ENCODE results near the gene CNTN4. TPM values are rescaled to one million over a fixed set of nuclear protein-coding genes. Genes with fewer than 3 reads are reported as not detected.

Gene CNTN4
- total RNA-seq, 1 experiment from 2014 or later = not detected

DNA sequence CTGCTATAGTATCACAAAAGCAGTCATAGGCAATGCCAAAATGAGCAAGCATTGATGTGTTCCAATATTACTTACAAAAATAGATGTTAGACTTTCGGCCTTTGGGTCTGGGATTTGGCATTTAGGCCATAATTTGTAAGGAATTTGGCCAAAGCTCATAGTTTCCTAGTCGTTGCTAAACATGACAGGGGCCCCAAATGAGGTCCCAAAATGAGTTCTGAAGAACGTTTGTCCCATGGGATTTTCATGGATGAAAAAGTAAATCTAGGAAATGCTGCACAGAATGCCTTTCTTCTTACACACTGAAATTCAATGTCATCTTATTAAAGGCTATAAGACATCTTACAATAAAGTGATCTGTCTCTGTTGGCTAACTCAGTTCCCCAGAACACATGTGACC, 456.0 kb downstream of the CNTN4 start:
- peaks cover 10% of the 10 kb centered on the region for H3K27me3 Mint-ChIP-seq (ENCODE audit: low read depth)
- peaks cover 76% of the 10 kb centered on the region for H3K36me3 Mint-ChIP-seq
- no peak overlapping the region for H3K4me3 Mint-ChIP-seq
- DNase-seq (ENCODE audit: low spot score) (no peak), ATAC-seq (no peak)
- no peaks in the 10 kb centered on the region for H3K4me1 Mint-ChIP-seq
- CTCF ChIA-PET = no interaction called here
- H3K27ac Mint-ChIP-seq = no peak overlapping the region
- peaks cover 83% of the 10 kb centered on the region for H3K9me3 Mint-ChIP-seq
- POLR2A ChIA-PET = no interaction called here
- TF ChIP-seq NR2C2 (CRISPR knock-in tag; IDR thresholded peaks at IDR 0.05) (no peak), ELF4 (CRISPR knock-in tag; IDR thresholded peaks at IDR 0.05; ENCODE audit: low read depth) (no peak), ZNF232 (CRISPR knock-in tag; IDR thresholded peaks at IDR 0.05) (no peak), JUN (CRISPR knock-in tag; IDR thresholded peaks at IDR 0.05) (no peak), TEAD1 (CRISPR knock-in tag; IDR thresholded peaks at IDR 0.05) (no peak), SMAD3 (CRISPR knock-in tag; IDR thresholded peaks at IDR 0.05; ENCODE audit: borderline replicate concordance) (no peak), FOXJ3 (CRISPR knock-in tag; IDR thresholded peaks at IDR 0.05; ENCODE audit: borderline replicate concordance) (no peak), ZNF423 (CRISPR knock-in tag; IDR thresholded peaks at IDR 0.05) (no peak), ZNF138 (CRISPR knock-in tag; conservative IDR thresholded peaks at IDR 0.05) (no peak), NR1H2 (CRISPR knock-in tag; IDR thresholded peaks at IDR 0.05) (no peak)
- TF ChIP-seq, protein P1, sequence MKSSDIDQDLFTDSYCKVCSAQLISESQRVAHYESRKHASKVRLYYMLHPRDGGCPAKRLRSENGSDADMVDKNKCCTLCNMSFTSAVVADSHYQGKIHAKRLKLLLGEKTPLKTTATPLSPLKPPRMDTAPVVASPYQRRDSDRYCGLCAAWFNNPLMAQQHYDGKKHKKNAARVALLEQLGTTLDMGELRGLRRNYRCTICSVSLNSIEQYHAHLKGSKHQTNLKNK (CRISPR knock-in tag; IDR thresholded peaks at IDR 0.05) = no peak
- TF ChIP-seq, protein P2, sequence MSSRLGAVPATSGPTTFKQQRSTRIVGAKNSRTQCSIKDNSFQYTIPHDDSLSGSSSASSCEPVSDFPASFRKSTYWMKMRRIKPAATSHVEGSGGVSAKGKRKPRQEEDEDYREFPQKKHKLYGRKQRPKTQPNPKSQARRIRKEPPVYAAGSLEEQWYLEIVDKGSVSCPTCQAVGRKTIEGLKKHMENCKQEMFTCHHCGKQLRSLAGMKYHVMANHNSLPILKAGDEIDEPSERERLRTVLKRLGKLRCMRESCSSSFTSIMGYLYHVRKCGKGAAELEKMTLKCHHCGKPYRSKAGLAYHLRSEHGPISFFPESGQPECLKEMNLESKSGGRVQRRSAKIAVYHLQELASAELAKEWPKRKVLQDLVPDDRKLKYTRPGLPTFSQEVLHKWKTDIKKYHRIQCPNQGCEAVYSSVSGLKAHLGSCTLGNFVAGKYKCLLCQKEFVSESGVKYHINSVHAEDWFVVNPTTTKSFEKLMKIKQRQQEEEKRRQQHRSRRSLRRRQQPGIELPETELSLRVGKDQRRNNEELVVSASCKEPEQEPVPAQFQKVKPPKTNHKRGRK (CRISPR knock-in tag; IDR thresholded peaks at IDR 0.05; ENCODE audit: borderline replicate concordance) = no peak

DNA sequence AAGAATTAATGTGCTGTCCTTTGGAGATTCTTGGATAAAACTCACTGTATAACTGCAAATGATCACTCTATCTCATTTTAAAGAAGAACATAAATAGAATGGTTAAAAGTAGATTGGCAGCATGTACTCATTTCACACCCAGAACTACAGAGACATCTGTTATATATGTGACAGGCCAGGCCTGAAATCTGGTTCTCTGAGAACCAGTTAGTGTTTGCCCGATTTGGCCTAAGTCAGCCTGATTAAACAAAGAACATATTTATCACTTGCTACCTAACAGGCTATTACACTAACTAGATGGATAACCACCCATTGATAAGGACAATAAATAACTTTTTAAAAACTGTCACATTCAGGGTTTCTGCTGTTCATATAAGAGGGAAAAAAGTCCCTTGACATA, 460.1 kb downstream of the CNTN4 start:
- DNase-seq (ENCODE audit: low spot score) (no peak), ATAC-seq (no peak)
- TF ChIP-seq ATF1 (CRISPR knock-in tag; IDR thresholded peaks at IDR 0.05) (no peak), JAZF1 (CRISPR knock-in tag; IDR thresholded peaks at IDR 0.05) (no peak), TP53 (CRISPR knock-in tag; IDR thresholded peaks at IDR 0.05) (no peak), MYBL2 (CRISPR knock-in tag; IDR thresholded peaks at IDR 0.05) (no peak), PRRX2 (CRISPR knock-in tag; IDR thresholded peaks at IDR 0.05) (no peak), ZNF263 (CRISPR knock-in tag; IDR thresholded peaks at IDR 0.05; ENCODE audit: low read depth) (no peak), ETV6 (CRISPR knock-in tag; IDR thresholded peaks at IDR 0.05) (no peak), ZNF121 (CRISPR knock-in tag; IDR thresholded peaks at IDR 0.05) (no peak), ESRRA (CRISPR knock-in tag; IDR thresholded peaks at IDR 0.05; ENCODE audit: borderline replicate concordance) (no peak), ZBTB21 (CRISPR knock-in tag; IDR thresholded peaks at IDR 0.05; ENCODE audit: borderline replicate concordance) (no peak), NFYB (CRISPR knock-in tag; conservative IDR thresholded peaks at IDR 0.05; ENCODE audit: low read depth) (no peak), CREM (CRISPR knock-in tag; IDR thresholded peaks at IDR 0.05) (no peak)
- TF ChIP-seq, protein P3, sequence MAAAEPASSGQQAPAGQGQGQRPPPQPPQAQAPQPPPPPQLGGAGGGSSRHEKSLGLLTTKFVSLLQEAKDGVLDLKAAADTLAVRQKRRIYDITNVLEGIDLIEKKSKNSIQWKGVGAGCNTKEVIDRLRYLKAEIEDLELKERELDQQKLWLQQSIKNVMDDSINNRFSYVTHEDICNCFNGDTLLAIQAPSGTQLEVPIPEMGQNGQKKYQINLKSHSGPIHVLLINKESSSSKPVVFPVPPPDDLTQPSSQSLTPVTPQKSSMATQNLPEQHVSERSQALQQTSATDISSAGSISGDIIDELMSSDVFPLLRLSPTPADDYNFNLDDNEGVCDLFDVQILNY (CRISPR knock-in tag; IDR thresholded peaks at IDR 0.05) = no peak
- TF ChIP-seq, protein P4, sequence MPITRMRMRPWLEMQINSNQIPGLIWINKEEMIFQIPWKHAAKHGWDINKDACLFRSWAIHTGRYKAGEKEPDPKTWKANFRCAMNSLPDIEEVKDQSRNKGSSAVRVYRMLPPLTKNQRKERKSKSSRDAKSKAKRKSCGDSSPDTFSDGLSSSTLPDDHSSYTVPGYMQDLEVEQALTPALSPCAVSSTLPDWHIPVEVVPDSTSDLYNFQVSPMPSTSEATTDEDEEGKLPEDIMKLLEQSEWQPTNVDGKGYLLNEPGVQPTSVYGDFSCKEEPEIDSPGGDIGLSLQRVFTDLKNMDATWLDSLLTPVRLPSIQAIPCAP (CRISPR knock-in tag; IDR thresholded peaks at IDR 0.05) = no peak
- TF ChIP-seq, protein P5, sequence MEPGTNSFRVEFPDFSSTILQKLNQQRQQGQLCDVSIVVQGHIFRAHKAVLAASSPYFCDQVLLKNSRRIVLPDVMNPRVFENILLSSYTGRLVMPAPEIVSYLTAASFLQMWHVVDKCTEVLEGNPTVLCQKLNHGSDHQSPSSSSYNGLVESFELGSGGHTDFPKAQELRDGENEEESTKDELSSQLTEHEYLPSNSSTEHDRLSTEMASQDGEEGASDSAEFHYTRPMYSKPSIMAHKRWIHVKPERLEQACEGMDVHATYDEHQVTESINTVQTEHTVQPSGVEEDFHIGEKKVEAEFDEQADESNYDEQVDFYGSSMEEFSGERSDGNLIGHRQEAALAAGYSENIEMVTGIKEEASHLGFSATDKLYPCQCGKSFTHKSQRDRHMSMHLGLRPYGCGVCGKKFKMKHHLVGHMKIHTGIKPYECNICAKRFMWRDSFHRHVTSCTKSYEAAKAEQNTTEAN (CRISPR knock-in tag; IDR thresholded peaks at IDR 0.05) = no peak
- TF ChIP-seq, protein P6, sequence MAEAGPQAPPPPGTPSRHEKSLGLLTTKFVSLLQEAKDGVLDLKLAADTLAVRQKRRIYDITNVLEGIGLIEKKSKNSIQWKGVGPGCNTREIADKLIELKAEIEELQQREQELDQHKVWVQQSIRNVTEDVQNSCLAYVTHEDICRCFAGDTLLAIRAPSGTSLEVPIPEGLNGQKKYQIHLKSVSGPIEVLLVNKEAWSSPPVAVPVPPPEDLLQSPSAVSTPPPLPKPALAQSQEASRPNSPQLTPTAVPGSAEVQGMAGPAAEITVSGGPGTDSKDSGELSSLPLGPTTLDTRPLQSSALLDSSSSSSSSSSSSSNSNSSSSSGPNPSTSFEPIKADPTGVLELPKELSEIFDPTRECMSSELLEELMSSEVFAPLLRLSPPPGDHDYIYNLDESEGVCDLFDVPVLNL (CRISPR knock-in tag; IDR thresholded peaks at IDR 0.05; ENCODE audit: borderline replicate concordance, low read depth) = no peak
- TF ChIP-seq, protein P7, sequence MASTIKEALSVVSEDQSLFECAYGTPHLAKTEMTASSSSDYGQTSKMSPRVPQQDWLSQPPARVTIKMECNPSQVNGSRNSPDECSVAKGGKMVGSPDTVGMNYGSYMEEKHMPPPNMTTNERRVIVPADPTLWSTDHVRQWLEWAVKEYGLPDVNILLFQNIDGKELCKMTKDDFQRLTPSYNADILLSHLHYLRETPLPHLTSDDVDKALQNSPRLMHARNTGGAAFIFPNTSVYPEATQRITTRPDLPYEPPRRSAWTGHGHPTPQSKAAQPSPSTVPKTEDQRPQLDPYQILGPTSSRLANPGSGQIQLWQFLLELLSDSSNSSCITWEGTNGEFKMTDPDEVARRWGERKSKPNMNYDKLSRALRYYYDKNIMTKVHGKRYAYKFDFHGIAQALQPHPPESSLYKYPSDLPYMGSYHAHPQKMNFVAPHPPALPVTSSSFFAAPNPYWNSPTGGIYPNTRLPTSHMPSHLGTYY (CRISPR knock-in tag; IDR thresholded peaks at IDR 0.05) = no peak
- ChIA-PET CTCF (no interaction called here), POLR2A (no interaction called here)
- Mint-ChIP-seq H3K27me3 (ENCODE audit: low read depth) (peaks cover 13% of the 10 kb centered on the region; the same call in 1 of the 2 replicates), H3K36me3 (peaks cover 65% of the 10 kb centered on the region), H3K9me3 (peaks cover 79% of the 10 kb centered on the region), H3K27ac (no peak overlapping the region), H3K4me3 (no peak overlapping the region), H3K4me1 (no peaks in the 10 kb centered on the region)
